AG08396 (cell line): ENCODE data around the gene SPI1.

ENCODE experiments used
- DNase-seq: peaks from one replicate; pipeline ENCODE4 v3.0.0; 2012; ENCODE audit warnings: low spot score, mixed read lengths

SPI1 gene

GRCh38 chr11:47388697-47389576, 10.6 kb upstream of the SPI1 start:
- DNase-seq, result no peak

- no peak for DNase-seq
Observed at GRCh38 chr11:47387944-47388696, 9.8 kb upstream of the SPI1 start.

GRCh38 chr11:47384498-47384897, 6.2 kb upstream of the SPI1 start:
- DNase-seq, result no peak

DNA sequence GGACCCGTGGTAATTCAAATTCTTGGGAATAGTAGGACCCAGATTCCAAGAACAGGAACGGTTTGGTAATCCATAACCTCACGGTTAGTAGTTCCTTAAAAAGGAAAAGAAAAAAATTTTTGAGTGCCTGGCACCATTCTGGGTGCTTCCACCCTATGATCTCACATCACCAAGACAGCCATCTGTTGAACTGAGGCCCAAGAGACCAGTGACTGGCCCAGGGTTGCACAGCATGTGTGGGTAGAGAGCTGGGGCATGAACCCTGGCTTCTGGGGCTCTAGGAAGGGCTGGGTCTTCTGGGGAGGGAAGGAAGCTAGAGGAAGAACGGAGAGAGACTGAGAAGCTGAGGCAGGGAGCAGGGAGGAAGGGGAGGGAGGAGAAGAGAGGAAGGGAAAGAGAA, 4.7 kb upstream of the SPI1 start:
- no peak for DNase-seq

- no peak for DNase-seq
Observed at GRCh38 chr11:47380078-47380477, 1.7 kb upstream of the SPI1 start.

GRCh38 chr11:47379317-47379716, 970 bp upstream of the SPI1 start:
- DNase-seq, result no peak

DNA sequence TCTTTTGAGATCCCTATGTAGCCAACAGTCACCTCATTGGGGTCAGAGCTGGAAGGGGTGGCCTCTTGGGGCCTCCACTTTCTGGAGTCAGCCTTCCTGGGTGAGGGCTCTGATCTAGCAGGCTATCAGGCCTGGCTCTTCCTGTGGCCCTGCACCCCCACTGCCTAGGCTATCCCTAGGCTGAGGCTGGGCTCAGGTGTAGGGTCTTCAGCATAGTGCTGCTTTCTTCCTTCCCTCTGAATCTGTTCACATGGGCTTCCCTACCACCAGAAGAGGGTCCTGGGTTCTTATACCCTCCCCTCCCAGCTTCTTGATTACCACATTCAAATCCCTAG, 456 bp upstream of the SPI1 start:
- no peak for DNase-seq

DNA sequence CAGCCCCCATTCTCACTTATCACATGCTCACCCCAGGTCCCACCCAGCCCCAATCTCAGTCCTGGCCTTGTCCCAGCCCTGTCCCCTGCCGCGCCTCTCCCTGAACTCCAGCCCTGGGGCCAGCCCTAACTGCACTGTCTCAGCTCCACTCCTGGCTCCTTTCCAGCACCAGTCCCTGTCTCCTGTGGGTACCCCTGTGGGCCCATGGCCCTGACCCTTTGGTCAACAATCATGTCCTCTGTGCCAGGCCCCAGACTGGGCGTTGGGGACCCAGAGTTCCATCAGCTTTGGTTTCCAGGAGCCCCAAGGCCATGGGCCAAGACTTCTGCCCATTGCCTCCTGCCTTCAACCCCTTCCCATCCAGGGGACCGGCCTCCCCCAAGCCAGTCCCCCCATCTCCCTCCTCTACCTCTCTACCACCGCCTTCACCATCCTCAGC, 757 bp downstream of the SPI1 start:
- no peak for DNase-seq

- no peak for DNase-seq
Observed at GRCh38 chr11:47376525-47377371, 1.6 kb downstream of the SPI1 start.

DNA sequence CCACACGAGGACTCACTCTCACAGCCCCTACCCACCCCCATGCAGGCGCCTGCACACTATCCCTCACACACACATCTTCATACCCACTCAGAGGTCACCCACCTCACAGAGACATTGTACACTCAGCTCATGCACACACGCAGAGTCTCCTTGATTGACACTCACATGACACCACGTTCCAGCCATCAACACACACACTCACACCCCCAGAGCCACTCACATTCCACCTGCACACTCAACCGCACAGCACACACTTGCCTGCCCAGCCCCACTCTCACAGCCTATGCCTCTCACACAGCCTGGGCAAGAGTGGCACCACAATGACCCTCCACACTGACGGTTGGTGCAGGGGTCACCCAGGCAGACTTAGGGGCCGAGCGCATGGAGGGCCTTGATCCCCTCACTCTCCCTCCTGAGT, 2.2 kb downstream of the SPI1 start:
- no peak for DNase-seq

- DNase-seq, result no peak
Observed at GRCh38 chr11:47375546-47376085, 2.7 kb downstream of the SPI1 start.

DNA sequence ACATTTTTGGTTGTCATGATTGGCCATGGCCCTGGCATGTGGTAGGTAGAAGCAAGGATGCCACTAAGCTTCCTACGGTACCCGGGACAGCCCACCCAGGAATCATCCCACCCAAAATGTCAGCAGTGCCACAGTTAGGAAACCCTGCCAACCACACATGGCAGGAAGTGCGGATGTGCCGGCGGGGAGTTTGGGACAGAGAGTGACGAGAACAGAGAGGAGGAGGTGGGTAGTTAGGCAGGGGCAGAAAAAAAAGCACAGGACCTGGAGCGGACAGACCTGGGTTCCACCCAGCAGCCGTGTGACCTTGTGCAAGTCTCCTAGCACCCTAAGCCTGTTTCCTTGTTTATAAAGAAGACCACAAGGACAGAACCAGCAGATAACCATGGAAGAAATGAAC, 3.3 kb downstream of the SPI1 start:
- DNase-seq, result no peak

DNA sequence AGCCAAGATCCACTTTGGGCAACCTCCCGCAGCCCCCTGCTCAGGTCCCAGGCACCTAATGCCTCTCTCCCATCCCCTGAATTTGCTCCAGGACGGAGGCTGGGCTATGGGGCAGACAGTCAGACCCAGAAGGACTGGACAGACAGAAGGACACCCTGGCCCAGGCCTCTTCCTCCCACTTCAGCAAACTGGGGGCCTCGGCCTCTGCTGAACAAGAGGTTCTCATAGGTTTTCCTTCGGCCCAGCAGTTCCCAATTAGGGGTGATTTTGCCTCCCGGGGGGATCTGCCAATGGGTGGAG, 3.7 kb downstream of the SPI1 start:
- no peak for DNase-seq

DNA sequence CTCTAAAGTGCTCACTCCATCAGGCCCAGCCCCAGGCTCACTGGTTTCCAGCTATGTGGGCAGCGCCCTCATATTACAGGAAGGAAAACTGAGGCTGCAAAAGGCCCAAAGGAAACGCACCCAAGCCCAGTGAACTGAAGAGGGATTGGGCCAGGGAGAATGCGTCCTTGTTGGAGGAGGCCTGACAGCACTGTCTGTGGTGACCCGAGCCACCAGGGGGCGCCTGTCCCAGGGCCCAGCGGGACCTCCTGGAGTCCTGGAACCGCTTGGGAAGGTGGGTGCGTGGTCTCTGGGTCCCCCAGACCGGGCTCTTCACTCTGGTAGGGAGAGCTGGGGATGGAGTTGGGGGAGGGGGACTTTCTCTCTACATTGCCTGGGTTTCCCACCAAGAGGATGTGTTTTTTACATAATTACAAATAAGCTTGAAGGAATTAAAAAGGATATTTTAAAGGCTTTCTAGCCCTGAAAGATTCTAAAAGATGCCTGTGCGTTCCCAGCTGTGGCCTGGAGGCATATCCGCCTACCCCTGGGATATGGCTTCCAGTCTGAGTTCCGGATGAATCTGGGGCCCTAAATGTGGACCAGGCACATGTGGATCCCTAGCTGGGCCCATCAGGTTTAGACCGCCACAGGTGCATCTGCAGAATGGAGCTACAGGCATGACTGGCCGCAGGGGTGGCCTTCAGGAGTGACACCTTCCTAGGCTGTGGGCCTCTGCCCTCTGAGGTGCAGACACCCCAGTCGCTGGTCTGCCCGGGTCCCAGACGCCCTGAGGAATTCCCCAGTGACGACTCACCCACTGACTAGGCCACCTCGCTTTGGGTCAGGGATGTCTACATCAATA, 4.2 kb downstream of the SPI1 start:
- peak; percentile 89 for DNase-seq

DNA sequence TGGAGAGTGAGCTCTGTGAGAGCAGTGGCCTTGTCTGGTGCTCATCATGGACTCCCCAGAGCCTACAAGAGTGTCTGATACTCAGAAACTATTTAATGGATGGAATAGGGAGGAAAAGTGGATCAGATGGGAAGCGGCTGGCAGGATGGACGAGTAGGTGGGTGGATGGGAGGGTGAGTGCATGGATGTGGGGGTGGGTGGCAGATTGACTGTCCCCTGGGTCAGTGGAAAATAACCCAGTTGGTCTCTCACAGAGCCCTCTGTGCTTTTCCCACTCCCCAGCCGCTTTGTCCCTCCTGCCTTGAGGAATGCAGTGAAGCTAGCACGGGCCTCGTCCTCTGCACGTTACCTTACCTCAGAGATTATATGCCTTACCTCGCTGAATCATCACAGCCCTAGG, 5.9 kb downstream of the SPI1 start:
- DNase-seq, result no peak

GRCh38 chr11:47369676-47370075, 8.7 kb downstream of the SPI1 start:
- no peak for DNase-seq

- DNase-seq, result no peak
Observed at GRCh38 chr11:47366020-47366490, 12.3 kb downstream of the SPI1 start.

- DNase-seq, result no peak
Observed at GRCh38 chr11:47361419-47361818, 16.9 kb downstream of the SPI1 start.

DNA sequence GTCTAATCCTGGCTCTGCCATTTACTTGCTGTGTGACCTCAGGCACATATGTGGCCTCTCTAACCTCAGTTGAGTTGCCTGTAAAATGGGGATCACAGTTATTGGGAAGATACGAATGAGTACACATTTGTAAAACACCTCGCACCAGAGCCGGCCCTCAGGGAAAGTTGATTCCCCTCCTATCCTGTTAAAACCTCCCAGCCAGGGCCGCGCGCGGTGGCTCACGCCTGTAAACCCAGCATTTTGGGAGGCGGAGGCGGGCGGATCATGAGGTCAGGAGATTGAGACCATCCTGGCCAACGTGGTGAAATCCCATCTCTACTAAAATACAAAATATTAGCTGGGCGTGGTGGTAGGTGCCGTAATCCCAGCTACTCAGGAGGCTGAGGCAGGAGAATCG, 18.0 kb downstream of the SPI1 start:
- no peak for DNase-seq

- DNase-seq, result no peak
Observed at GRCh38 chr11:47359586-47359985, 18.8 kb downstream of the SPI1 start.

DNA sequence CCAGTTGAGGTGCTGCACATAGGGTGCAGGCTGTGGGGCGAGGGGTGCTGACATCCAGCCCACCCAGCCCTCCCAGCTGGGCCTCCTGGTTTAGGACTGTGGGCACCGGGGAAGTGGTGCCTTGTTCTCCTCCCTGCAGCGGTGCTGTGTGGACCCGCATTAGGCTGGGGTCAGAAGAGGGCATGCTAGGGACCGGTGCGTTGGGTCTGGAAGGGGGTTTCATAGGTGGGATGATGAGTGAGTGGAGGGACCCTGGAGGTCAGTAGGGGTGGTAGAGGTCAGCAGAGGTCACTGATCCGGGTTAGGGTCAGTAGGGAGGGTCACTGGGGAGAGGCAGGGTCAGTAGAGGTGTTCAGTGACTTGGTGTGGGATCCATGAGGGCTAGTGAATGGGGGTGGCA, 19.2 kb downstream of the SPI1 start:
- no peak for DNase-seq

DNA sequence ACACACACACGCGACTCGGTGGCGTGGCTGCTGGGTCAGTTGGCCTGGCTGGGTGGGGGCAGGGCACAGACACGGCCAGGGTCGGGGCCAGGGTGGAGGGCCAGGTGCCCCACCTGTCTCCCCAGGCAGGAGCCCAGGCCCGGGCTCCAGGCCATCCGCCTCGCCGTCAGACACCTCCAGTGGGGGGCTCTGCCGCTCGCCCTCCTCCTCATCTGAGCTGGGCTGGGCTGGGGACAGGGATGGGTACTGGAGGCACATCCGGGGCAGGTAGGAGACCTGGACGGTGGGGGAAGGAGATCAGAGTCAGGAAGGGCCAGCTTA, 19.7 kb downstream of the SPI1 start:
- DNase-seq, result no peak
